Sigmoid colon (tissue), 7 donors: ENCODE results near the gene CYP2C9. TPM values are rescaled to one million over a fixed set of nuclear protein-coding genes. Genes with fewer than 3 reads are reported as not detected.
"Not testable (repeated sequence)": the region's sequence is repeated elsewhere in the genome, so short reads cannot be mapped to it uniquely, and the experiment has no call there.

Source experiments
- DNase-seq: peaks from one replicate; pipeline ENCODE4 v3.0.0-alpha.2; 2019
- H3K27ac ChIP-seq, 4 donors: fragments of 200-600 bp; sonication (generic); one replicate each; pipeline ENCODE4 v1.5.1; 2016 to 2019; ENCODE audit warnings: mild to moderate bottlenecking in 1 of 4
- H3K27me3 ChIP-seq, 3 donors: fragments of 200-600 bp; sonication (generic); one replicate each; pipeline ENCODE4 v1.5.1; 2019; ENCODE audit warnings: mild to moderate bottlenecking in 1 of 3
- H3K36me3 ChIP-seq, 4 donors: fragments of 200-600 bp; sonication (generic); one replicate each; pipeline ENCODE4 v1.5.1; 2016 to 2019
- H3K4me1 ChIP-seq, 4 donors: fragments of 200-600 bp; sonication (generic); one replicate each; pipeline ENCODE4 v1.5.1; 2017 to 2019
- H3K4me3 ChIP-seq, 4 donors: fragments of 200-600 bp; sonication (generic); one replicate each; pipeline ENCODE4 v1.5.1; 2017 to 2019; ENCODE audit warnings: mild to moderate bottlenecking in 2 of 4, moderate library complexity in 1 of 4
- H3K9me3 ChIP-seq, 4 donors: fragments of 200-600 bp in 3 of 4; sonication (generic) in 3 of 4; one replicate each; pipeline versions ENCODE4 v1.5.1 to v1.6.1; 2013 to 2019
- CTCF ChIP-seq, 4 experiments: fragments of 450-650 bp in 3 of 4; fragments of 200-600 bp in 1 of 4; IDR thresholded peaks; one replicate each; pipeline ENCODE4 v1.5.1; 2016 to 2019; ENCODE audit warnings: antibody characterized with exemption in 4 of 4, mild to moderate bottlenecking in 3 of 4, moderate library complexity in 2 of 4
- EP300 ChIP-seq, 4 donors: sonication (generic); formaldehyde crosslinking; IDR thresholded peaks; one replicate each; pipeline ENCODE4 v1.6.1; 2017; ENCODE audit warnings: antibody characterized with exemption in 4 of 4
- POLR2A ChIP-seq, 2 donors: fragments of 450-650 bp; IDR thresholded peaks; one replicate each; pipeline ENCODE4 v1.6.1; 2016; ENCODE audit warnings: antibody characterized with exemption in 2 of 2, mild to moderate bottlenecking in 2 of 2, moderate library complexity in 2 of 2
- POLR2AphosphoS5 ChIP-seq, 4 donors: sonication (generic); formaldehyde crosslinking; IDR thresholded peaks; one replicate each; pipeline ENCODE4 v1.6.1; 2017; ENCODE audit warnings: antibody characterized with exemption in 4 of 4
- WGBS, 2 donors: extraction: QIAGEN DNeasy Blood & Tissue Kit; methylation state at CpG; one replicate each; pipeline ENCODE4 v1.1.7; 2013; 5-methylcytosine and 5-hydroxymethylcytosine counted together
- intact Hi-C: fragments of 100-400 bp; cut with DNase I; formaldehyde crosslinking; loops from one replicate; pipeline ENCODE4 v1.15.1; 2023
- polyA plus RNA-seq, 3 donors: library from polyadenylated mRNA; stranded (reverse); fragments of 200-250 nt; gene quantifications; one replicate each; pipeline ENCODE4 v1.2.3, GENCODE V29; 2013
- total RNA-seq, 4 donors: library from RNA; depleted of rRNA; stranded (reverse); fragments of >200 nt; gene quantifications; one replicate each; pipeline ENCODE4 v1.1.0, GENCODE V29; 2016
- donor health status: healthy with polysubstance abuse.
- donor health status: Bipolar disorder and iron deficiency.
- donor health status: healthy.

CYP2C9 gene
- total RNA-seq (not detected), polyA plus RNA-seq (1 to 10 TPM in 1 of 3 donors, not detected in 2; 2.5 TPM)

DNA sequence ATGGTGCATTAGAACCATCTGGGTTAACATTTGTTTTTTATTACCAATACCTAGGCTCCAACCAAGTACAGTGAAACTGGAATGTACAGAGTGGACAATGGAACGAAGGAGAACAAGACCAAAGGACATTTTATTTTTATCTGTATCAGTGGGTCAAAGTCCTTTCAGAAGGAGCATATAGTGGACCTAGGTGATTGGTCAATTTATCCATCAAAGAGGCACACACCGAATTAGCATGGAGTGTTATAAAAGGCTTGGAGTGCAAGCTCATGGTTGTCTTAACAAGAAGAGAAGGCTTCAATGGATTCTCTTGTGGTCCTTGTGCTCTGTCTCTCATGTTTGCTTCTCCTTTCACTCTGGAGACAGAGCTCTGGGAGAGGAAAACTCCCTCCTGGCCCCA lies at the start of gene CYP2C9:
TSS of gene CYP2C9 (plus strand) at position 276 of the 400 bp plus-strand sequence. CDS start at position 301, 25 bp downstream.
- no peaks in the 10 kb centered on the region for H3K4me1 ChIP-seq
- H3K27me3 ChIP-seq = no peaks in the 10 kb centered on the region
- peaks cover 0 to 5% (median 0%) of the 10 kb centered on the region in 4 donors for H3K9me3 ChIP-seq
- no peak within 1 kb of the TSS for H3K4me3 ChIP-seq
- no peak within 1 kb of the TSS for H3K27ac ChIP-seq
- TF ChIP-seq POLR2A (IDR thresholded peaks at IDR 0.05) (no peak), CTCF (IDR thresholded peaks at IDR 0.05) (no peak), EP300 (IDR thresholded peaks at IDR 0.05) (no peak), POLR2AphosphoS5 (IDR thresholded peaks at IDR 0.05) (no peak)
- no peak for DNase-seq
- 48 to 81% methylated on average over 2 of the region's 2 CpGs for WGBS, 2 donors
- H3K36me3 ChIP-seq = no peaks in the 10 kb centered on the region
- intact Hi-C loops = no loop called here

GRCh38 chr10:94889123-94889522 lies 49.3 kb upstream of the CYP2C9 start:
- Histone ChIP-seq H3K36me3 (no peaks in the 10 kb centered on the region), H3K27me3 (no peaks in the 10 kb centered on the region), H3K27ac (no peak overlapping the region), H3K4me3 (no peak overlapping the region), H3K9me3 (no peaks in the 10 kb centered on the region), H3K4me1 (no peaks in the 10 kb centered on the region)
- TF ChIP-seq CTCF (IDR thresholded peaks at IDR 0.05) (no peak), POLR2A (IDR thresholded peaks at IDR 0.05) (no peak), POLR2AphosphoS5 (IDR thresholded peaks at IDR 0.05) (no peak), EP300 (IDR thresholded peaks at IDR 0.05) (no peak)
- DNase-seq = no peak
- intact Hi-C loops = no loop called here
- 85 to 87% methylated on average over 3 of the region's 3 CpGs for WGBS, 2 donors

GRCh38 chr10:94890264-94891022 lies 48.0 kb upstream of the CYP2C9 start:
- H3K36me3 ChIP-seq = no peaks in the 10 kb centered on the region
- no peaks in the 10 kb centered on the region for H3K9me3 ChIP-seq
- no peak for TF ChIP-seq EP300 (IDR thresholded peaks at IDR 0.05)
- no peak for TF ChIP-seq POLR2A (IDR thresholded peaks at IDR 0.05)
- no peak for TF ChIP-seq POLR2AphosphoS5 (IDR thresholded peaks at IDR 0.05)
- TF ChIP-seq CTCF (IDR thresholded peaks at IDR 0.05) = no peak
- intact Hi-C loops = no loop called here
- 94 to 98% methylated on average over 4 of the region's 4 CpGs for WGBS, 2 donors
- no peak for DNase-seq
- H3K27me3 ChIP-seq = no peaks in the 10 kb centered on the region
- H3K4me1 ChIP-seq = no peaks in the 10 kb centered on the region
- no peak overlapping the region for H3K4me3 ChIP-seq
- H3K27ac ChIP-seq = no peak overlapping the region

DNA sequence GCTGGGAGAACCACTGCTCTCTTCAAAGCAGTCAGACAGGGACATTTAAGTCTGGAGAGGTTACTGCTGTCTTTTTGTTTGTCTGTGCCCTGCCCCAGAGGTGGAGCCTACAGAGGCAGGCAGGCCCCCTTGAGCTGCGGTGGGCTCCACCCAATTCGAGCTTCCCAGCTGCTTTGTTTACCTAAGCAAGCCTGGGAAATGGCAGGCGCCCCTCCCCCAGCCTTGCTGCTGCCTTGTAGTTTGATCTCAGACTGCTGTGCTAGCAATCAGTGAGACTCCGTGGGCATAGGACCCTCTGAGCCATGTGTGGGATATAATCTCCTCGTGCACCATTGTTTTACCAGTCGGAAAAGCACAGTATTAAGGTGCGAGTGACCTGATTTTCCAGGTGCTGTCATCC lies 40.0 kb upstream of the CYP2C9 start:
- intact Hi-C loops, H3K4me3 ChIP-seq, H3K4me1 ChIP-seq, H3K27me3 ChIP-seq, H3K27ac ChIP-seq, H3K36me3 ChIP-seq, DNase-seq, H3K9me3 ChIP-seq: not testable (repeated sequence)
- 74 to 76% methylated on average over 7 of the region's 7 CpGs for WGBS, 2 donors

- H3K4me1 ChIP-seq = no peaks in the 10 kb centered on the region
- no peaks in the 10 kb centered on the region for H3K27me3 ChIP-seq
- 56 to 83% methylated on average over 1 of the region's 1 CpG for WGBS, 2 donors
- no peak overlapping the region for H3K4me3 ChIP-seq
- H3K9me3 ChIP-seq = peaks cover 0 to 3% (median 0%) of the 10 kb centered on the region in 4 donors
- no peak overlapping the region for H3K27ac ChIP-seq
- intact Hi-C loops = no loop called here
- no peaks in the 10 kb centered on the region for H3K36me3 ChIP-seq
- no peak for DNase-seq
- TF ChIP-seq POLR2AphosphoS5 (IDR thresholded peaks at IDR 0.05) = no peak
- no peak for TF ChIP-seq CTCF (IDR thresholded peaks at IDR 0.05)
- TF ChIP-seq POLR2A (IDR thresholded peaks at IDR 0.05) = no peak
- TF ChIP-seq EP300 (IDR thresholded peaks at IDR 0.05) = no peak
These were observed 36.4 kb upstream of the CYP2C9 start for GRCh38 chr10:94902080-94902479.
